ENCODE measurements around the gene SUPT4H1. TPM values are rescaled to one million over a fixed set of nuclear protein-coding genes. Genes with fewer than 3 reads are reported as not detected.

Gene SUPT4H1
- total and polyA plus RNA-seq, 2 experiments from 2014 or later: 82.2 to 83.7 TPM

DNA sequence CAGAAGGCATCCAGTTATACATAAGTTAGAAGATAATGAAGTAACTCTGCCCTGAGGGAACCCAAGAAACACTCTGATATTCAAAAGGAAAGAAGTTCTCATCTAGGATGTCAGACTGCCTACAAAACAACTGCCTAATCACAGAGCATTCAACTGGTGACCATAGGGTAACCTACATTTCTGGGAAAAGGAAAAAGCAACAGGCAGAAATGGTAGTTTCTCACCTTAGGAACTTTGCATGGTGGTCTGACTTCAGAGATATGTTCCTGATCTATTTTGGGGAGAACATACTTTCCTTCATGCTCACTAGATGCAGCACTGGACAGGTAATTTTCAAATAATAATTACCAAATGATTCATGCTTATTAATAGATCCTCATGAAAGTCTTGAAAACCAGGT is 48.8 kb upstream of the SUPT4H1 start:
- H3F3A ChIP-seq (replicated peaks; ENCODE audit: low read depth): no peaks in the 10 kb centered on the region
- no peak overlapping the region for H3K4me3 Mint-ChIP-seq
- H3K27me3 ChIP-seq (ENCODE audit: insufficient read depth): peaks cover 94% of the 10 kb centered on the region
- no peak overlapping the region for H2AFZ ChIP-seq
- H3K9me3 Mint-ChIP-seq: no peaks in the 10 kb centered on the region
- no peak for ATAC-seq
- H3K27ac ChIP-seq (ENCODE audit: low read depth): no peak overlapping the region
- H3K4me1 ChIP-seq (ENCODE audit: insufficient read depth): peaks cover 32% of the 10 kb centered on the region
- no peak overlapping the region for H3K27ac Mint-ChIP-seq
- H3K4me2 ChIP-seq: no peak overlapping the region
- DNase-seq (ENCODE audit: low spot score): no peak
- no peak for TF ChIP-seq JUNB (IDR thresholded peaks at IDR 0.05; ENCODE audit: unreplicated experiment)
- no peak for TF ChIP-seq EZH2phosphoT487 (IDR thresholded peaks at IDR 0.05; ENCODE audit: unreplicated experiment)
- TF ChIP-seq NANOG (IDR thresholded peaks at IDR 0.05; ENCODE audit: borderline replicate concordance): no peak
- no peak for TF ChIP-seq ZNF462 (CRISPR knock-in tag; IDR thresholded peaks at IDR 0.05)
- TF ChIP-seq, protein P1, sequence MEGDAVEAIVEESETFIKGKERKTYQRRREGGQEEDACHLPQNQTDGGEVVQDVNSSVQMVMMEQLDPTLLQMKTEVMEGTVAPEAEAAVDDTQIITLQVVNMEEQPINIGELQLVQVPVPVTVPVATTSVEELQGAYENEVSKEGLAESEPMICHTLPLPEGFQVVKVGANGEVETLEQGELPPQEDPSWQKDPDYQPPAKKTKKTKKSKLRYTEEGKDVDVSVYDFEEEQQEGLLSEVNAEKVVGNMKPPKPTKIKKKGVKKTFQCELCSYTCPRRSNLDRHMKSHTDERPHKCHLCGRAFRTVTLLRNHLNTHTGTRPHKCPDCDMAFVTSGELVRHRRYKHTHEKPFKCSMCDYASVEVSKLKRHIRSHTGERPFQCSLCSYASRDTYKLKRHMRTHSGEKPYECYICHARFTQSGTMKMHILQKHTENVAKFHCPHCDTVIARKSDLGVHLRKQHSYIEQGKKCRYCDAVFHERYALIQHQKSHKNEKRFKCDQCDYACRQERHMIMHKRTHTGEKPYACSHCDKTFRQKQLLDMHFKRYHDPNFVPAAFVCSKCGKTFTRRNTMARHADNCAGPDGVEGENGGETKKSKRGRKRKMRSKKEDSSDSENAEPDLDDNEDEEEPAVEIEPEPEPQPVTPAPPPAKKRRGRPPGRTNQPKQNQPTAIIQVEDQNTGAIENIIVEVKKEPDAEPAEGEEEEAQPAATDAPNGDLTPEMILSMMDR (conservative IDR thresholded peaks at IDR 0.05; ENCODE audit: low read depth in 2 of 2): no peak
- no peak for TF ChIP-seq STAT1 (IDR thresholded peaks at IDR 0.05; ENCODE audit: unreplicated experiment)
- TF ChIP-seq EZH2 (IDR thresholded peaks at IDR 0.05; ENCODE audit: low read depth, unreplicated experiment): no peak
- no peak for TF ChIP-seq ZNF331 (CRISPR knock-in tag; IDR thresholded peaks at IDR 0.05; ENCODE audit: low read depth)
- TF ChIP-seq, protein P2, sequence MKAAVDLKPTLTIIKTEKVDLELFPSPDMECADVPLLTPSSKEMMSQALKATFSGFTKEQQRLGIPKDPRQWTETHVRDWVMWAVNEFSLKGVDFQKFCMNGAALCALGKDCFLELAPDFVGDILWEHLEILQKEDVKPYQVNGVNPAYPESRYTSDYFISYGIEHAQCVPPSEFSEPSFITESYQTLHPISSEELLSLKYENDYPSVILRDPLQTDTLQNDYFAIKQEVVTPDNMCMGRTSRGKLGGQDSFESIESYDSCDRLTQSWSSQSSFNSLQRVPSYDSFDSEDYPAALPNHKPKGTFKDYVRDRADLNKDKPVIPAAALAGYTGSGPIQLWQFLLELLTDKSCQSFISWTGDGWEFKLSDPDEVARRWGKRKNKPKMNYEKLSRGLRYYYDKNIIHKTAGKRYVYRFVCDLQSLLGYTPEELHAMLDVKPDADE (IDR thresholded peaks at IDR 0.05): no peak
- TF ChIP-seq, protein P3, sequence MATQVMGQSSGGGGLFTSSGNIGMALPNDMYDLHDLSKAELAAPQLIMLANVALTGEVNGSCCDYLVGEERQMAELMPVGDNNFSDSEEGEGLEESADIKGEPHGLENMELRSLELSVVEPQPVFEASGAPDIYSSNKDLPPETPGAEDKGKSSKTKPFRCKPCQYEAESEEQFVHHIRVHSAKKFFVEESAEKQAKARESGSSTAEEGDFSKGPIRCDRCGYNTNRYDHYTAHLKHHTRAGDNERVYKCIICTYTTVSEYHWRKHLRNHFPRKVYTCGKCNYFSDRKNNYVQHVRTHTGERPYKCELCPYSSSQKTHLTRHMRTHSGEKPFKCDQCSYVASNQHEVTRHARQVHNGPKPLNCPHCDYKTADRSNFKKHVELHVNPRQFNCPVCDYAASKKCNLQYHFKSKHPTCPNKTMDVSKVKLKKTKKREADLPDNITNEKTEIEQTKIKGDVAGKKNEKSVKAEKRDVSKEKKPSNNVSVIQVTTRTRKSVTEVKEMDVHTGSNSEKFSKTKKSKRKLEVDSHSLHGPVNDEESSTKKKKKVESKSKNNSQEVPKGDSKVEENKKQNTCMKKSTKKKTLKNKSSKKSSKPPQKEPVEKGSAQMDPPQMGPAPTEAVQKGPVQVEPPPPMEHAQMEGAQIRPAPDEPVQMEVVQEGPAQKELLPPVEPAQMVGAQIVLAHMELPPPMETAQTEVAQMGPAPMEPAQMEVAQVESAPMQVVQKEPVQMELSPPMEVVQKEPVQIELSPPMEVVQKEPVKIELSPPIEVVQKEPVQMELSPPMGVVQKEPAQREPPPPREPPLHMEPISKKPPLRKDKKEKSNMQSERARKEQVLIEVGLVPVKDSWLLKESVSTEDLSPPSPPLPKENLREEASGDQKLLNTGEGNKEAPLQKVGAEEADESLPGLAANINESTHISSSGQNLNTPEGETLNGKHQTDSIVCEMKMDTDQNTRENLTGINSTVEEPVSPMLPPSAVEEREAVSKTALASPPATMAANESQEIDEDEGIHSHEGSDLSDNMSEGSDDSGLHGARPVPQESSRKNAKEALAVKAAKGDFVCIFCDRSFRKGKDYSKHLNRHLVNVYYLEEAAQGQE (IDR thresholded peaks at IDR 0.05; ENCODE audit: unreplicated experiment): no peak
- no peak for TF ChIP-seq POLR2AphosphoS5 (IDR thresholded peaks at IDR 0.05; ENCODE audit: low read depth)
- TF ChIP-seq ZNF114 (CRISPR knock-in tag; IDR thresholded peaks at IDR 0.05): no peak
- no peak for TF ChIP-seq CREB1 (CRISPR knock-in tag; IDR thresholded peaks at IDR 0.05; ENCODE audit: low read depth)
- H4K20me1 ChIP-seq (replicated peaks; ENCODE audit: insufficient read depth): no peaks in the 10 kb centered on the region
- H3K9me2 ChIP-seq (ENCODE audit: insufficient read depth): no peaks in the 10 kb centered on the region
- no peak overlapping the region for H3K4me3 ChIP-seq
- H3K27me3 Mint-ChIP-seq (ENCODE audit: insufficient read depth, low read depth, poor library complexity): peaks cover 80% of the 10 kb centered on the region
- no peaks in the 10 kb centered on the region for H3K79me2 ChIP-seq (replicated peaks; ENCODE audit: insufficient read depth)
- H3K4me1 Mint-ChIP-seq: peaks cover 40% of the 10 kb centered on the region
- no peaks in the 10 kb centered on the region for H3K36me3 ChIP-seq (ENCODE audit: insufficient read depth)
- no peaks in the 10 kb centered on the region for H3K36me3 Mint-ChIP-seq (ENCODE audit: low read depth)
